Measurements from ENCODE around the gene LIX1.

The LIX1 gene

DNA sequence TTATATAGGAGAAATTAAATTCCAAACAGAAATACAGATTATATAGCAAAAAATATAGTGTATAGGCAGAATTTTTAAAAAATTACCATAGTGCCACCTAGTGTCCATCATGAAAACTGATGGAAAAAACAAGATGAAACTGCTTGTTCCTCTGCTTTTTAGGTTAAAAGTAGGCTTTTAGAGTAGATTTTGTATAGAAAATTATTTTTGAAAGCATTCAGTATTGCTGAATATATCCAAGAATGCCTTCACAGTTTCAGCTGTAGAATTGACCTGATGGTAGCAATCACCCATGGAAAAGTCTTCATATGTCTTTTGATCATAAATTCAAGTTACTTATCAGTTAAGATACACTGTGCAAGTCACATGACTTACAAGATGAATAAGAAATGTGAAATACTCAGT lies 21.0 kb upstream of the LIX1 start:
- Histone ChIP-seq H3K9me3 (ENCODE audit: low read length) (no peaks in the 10 kb centered on the region), H3F3A (ENCODE audit: insufficient read depth, low read length) (peaks cover 8% of the 10 kb centered on the region; the same call in 1 of the 2 replicates), H3K9ac (ENCODE audit: low read length) (no peak overlapping the region), H3K36me3 (ENCODE audit: insufficient read depth, low read length) (peaks cover 76% of the 10 kb centered on the region), H3K27me3 (ENCODE audit: insufficient read depth, low read length) (no peaks in the 10 kb centered on the region), H3K4me2 (ENCODE audit: low read length) (no peak overlapping the region), H3K4me1 (ENCODE audit: insufficient read depth, low read length, severe bottlenecking) (peaks cover 13% of the 10 kb centered on the region), H2AFZ (ENCODE audit: low read length) (no peak overlapping the region), H3K9me2 (ENCODE audit: low read depth, low read length) (no peaks in the 10 kb centered on the region), H3K79me2 (ENCODE audit: insufficient read depth, low read length) (no peaks in the 10 kb centered on the region), H4K20me1 (ENCODE audit: insufficient read depth, low read length) (no peaks in the 10 kb centered on the region), H3K27ac (ENCODE audit: low read depth, low read length, poor library complexity, severe bottlenecking) (no peak overlapping the region), H3K4me3 (ENCODE audit: low read depth, low read length, poor library complexity, severe bottlenecking) (no peak overlapping the region)
- TF ChIP-seq, protein P1, sequence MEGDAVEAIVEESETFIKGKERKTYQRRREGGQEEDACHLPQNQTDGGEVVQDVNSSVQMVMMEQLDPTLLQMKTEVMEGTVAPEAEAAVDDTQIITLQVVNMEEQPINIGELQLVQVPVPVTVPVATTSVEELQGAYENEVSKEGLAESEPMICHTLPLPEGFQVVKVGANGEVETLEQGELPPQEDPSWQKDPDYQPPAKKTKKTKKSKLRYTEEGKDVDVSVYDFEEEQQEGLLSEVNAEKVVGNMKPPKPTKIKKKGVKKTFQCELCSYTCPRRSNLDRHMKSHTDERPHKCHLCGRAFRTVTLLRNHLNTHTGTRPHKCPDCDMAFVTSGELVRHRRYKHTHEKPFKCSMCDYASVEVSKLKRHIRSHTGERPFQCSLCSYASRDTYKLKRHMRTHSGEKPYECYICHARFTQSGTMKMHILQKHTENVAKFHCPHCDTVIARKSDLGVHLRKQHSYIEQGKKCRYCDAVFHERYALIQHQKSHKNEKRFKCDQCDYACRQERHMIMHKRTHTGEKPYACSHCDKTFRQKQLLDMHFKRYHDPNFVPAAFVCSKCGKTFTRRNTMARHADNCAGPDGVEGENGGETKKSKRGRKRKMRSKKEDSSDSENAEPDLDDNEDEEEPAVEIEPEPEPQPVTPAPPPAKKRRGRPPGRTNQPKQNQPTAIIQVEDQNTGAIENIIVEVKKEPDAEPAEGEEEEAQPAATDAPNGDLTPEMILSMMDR (IDR thresholded peaks at IDR 0.05; ENCODE audit: low read length): peak; percentile 69
- no peak for TF ChIP-seq EZH2 (IDR thresholded peaks at IDR 0.05; ENCODE audit: borderline replicate concordance, low read length)

DNA sequence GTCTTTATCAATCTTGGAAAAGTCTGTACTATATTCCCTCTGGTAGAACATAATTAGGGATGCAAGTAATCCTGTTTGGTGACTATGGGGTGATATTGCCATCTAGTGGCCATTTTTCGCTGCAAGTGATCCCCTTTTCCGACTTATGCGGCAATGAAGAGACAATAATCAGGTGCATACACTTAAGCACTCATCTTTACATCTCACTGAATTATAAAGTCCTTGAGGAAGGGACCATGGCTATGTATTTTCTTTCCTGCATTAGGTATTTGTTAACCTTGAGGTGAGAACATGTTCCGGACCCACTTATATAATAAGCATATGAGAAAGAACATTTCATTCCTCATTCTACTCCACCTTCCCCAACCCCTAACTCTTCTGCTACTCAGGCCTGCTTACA lies 19.6 kb upstream of the LIX1 start:
- no peaks in the 10 kb centered on the region for H3K79me2 ChIP-seq (ENCODE audit: insufficient read depth, low read length)
- H3K27ac ChIP-seq (ENCODE audit: low read depth, low read length, poor library complexity, severe bottlenecking): no peak overlapping the region
- peaks cover 63% of the 10 kb centered on the region for H3K36me3 ChIP-seq (ENCODE audit: insufficient read depth, low read length)
- H3F3A ChIP-seq (ENCODE audit: insufficient read depth, low read length): peaks cover 8% of the 10 kb centered on the region; the same call in 1 of the 2 replicates
- no peaks in the 10 kb centered on the region for H3K27me3 ChIP-seq (ENCODE audit: insufficient read depth, low read length)
- H4K20me1 ChIP-seq (ENCODE audit: insufficient read depth, low read length): no peaks in the 10 kb centered on the region
- TF ChIP-seq, protein P1 (IDR thresholded peaks at IDR 0.05; ENCODE audit: low read length): peak; percentile 89
- no peak for TF ChIP-seq EZH2 (IDR thresholded peaks at IDR 0.05; ENCODE audit: borderline replicate concordance, low read length)
- H3K4me3 ChIP-seq (ENCODE audit: low read depth, low read length, poor library complexity, severe bottlenecking): no peak overlapping the region
- no peak overlapping the region for H3K9ac ChIP-seq (ENCODE audit: low read length)
- no peak overlapping the region for H3K4me2 ChIP-seq (ENCODE audit: low read length)
- H3K9me3 ChIP-seq (ENCODE audit: low read length): no peaks in the 10 kb centered on the region
- H2AFZ ChIP-seq (ENCODE audit: low read length): no peak overlapping the region
- H3K4me1 ChIP-seq (ENCODE audit: insufficient read depth, low read length, severe bottlenecking): peaks cover under 1% of the 10 kb centered on the region
- H3K9me2 ChIP-seq (ENCODE audit: low read depth, low read length): no peaks in the 10 kb centered on the region

DNA sequence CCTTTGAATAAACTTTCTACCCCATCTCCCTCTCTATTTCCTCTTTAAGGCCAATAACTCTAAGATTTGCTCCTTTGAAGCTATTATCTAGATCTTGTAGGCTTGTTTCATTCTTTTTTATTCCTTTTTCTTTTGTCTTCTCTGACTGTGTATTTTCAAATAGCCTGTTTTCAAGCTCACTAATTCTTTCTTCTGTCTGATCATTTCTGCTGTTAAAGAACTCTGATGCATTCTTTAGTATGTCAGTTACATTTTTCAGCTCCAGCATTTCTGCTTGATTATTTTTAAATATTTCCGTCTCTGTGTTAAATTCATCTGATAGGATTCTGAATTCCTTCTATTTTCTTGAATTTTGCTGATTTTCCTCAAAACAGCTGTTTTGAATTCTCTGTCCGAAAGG lies 15.3 kb upstream of the LIX1 start:
- no peaks in the 10 kb centered on the region for H3K79me2 ChIP-seq (ENCODE audit: insufficient read depth, low read length)
- no peak overlapping the region for H3K9ac ChIP-seq (ENCODE audit: low read length)
- TF ChIP-seq EZH2 (IDR thresholded peaks at IDR 0.05; ENCODE audit: borderline replicate concordance, low read length): no peak
- TF ChIP-seq, protein P1 (IDR thresholded peaks at IDR 0.05; ENCODE audit: low read length): no peak
- H3K27me3 ChIP-seq (ENCODE audit: insufficient read depth, low read length): no peaks in the 10 kb centered on the region
- H2AFZ ChIP-seq (ENCODE audit: low read length): no peak overlapping the region
- no peaks in the 10 kb centered on the region for H3K9me2 ChIP-seq (ENCODE audit: low read depth, low read length)
- peaks cover 28% of the 10 kb centered on the region for H3K36me3 ChIP-seq (ENCODE audit: insufficient read depth, low read length)
- no peak overlapping the region for H3K4me3 ChIP-seq (ENCODE audit: low read depth, low read length, poor library complexity, severe bottlenecking)
- no peak overlapping the region for H3K4me2 ChIP-seq (ENCODE audit: low read length)
- no peak overlapping the region for H3K27ac ChIP-seq (ENCODE audit: low read depth, low read length, poor library complexity, severe bottlenecking)
- H3F3A ChIP-seq (ENCODE audit: insufficient read depth, low read length): 0 out of 2 replicates have a peak, but pooled peaks cover 4% of the 10 kb centered on the region
- no peaks in the 10 kb centered on the region for H4K20me1 ChIP-seq (ENCODE audit: insufficient read depth, low read length)
- H3K9me3 ChIP-seq (ENCODE audit: low read length): no peaks in the 10 kb centered on the region
- H3K4me1 ChIP-seq (ENCODE audit: insufficient read depth, low read length, severe bottlenecking): no peaks in the 10 kb centered on the region

Data from OCI-LY1 (cell line).